NOMO-1 (cell line): ENCODE data around the gene NAP1L5.

ENCODE experiments used
- DNase-seq, 2 experiments: peaks; one replicate each; lab custom pipeline; 2025; ENCODE audit not compliant: unreplicated experiment in 2 of 2; lab: John Stamatoyannopoulos, UW

NAP1L5 gene

GRCh38 chr4:88661739-88662138, 35.9 kb downstream of the NAP1L5 start:
- DNase-seq, result no peak

GRCh38 chr4:88660446-88661294, 37.0 kb downstream of the NAP1L5 start:
- DNase-seq, result no peak

GRCh38 chr4:88659890-88660208, 37.8 kb downstream of the NAP1L5 start:
- DNase-seq, result no peak

GRCh38 chr4:88659055-88659889, 38.4 kb downstream of the NAP1L5 start:
- DNase-seq, result no peak

GRCh38 chr4:88655226-88655625, 42.4 kb downstream of the NAP1L5 start:
- no peak for DNase-seq

GRCh38 chr4:88653371-88653946, 44.2 kb downstream of the NAP1L5 start:
- no peak for DNase-seq

GRCh38 chr4:88649716-88650115, 47.9 kb downstream of the NAP1L5 start:
- no peak for DNase-seq

- no peak for DNase-seq
Observed at GRCh38 chr4:88646528-88647280, 50.9 kb downstream of the NAP1L5 start.

- no peak for DNase-seq
Observed at GRCh38 chr4:88645994-88646393, 51.6 kb downstream of the NAP1L5 start.
